G401 (cell line): ENCODE results near the gene AKT2. TPM values are rescaled to one million over a fixed set of nuclear protein-coding genes. Genes with fewer than 3 reads are reported as not detected.
"Not testable (repeated sequence)": the region's sequence is repeated elsewhere in the genome, so short reads cannot be mapped to it uniquely, and the experiment has no call there.

ENCODE experiments used
- DNase-seq: peaks from one replicate; pipeline ENCODE4 v3.0.0-alpha.2; 2015; ENCODE audit warnings: low spot score
- in situ Hi-C: cut with HindIII; loops from 2 replicates; pipeline ENCODE4 v1.10.0; 2016; ENCODE audit warnings: low sequenced_read_pairs, mixed read lengths
- total RNA-seq: library from RNA; depleted of rRNA; stranded (reverse); fragments of >200 nt; shearing (Covaris generic); gene quantifications from 2 replicates; pipeline ENCODE4 v1.2.3, GENCODE V29; 2014; rRNA removed

Gene AKT2
- total RNA-seq: 71.8 and 73.5 TPM in 2 replicates

GRCh38 chr19:40284501-40285352, at the start of gene AKT2:
Gene AKT2, minus strand, starts transcription at chr19:40285345. Its CDS starts 20,078 bp downstream, at chr19:40265267.
- DNase-seq: no peak
- in situ Hi-C loops: no loop called here

- DNase-seq, in situ Hi-C loops: not testable (repeated sequence)
Measured at GRCh38 chr19:40333083-40333482, 47.9 kb upstream of the AKT2 start.

- in situ Hi-C loops: no loop called here
- no peak for DNase-seq
Measured at GRCh38 chr19:40332669-40333068, 47.5 kb upstream of the AKT2 start.

- in situ Hi-C loops: no loop called here
- no peak for DNase-seq
Measured at GRCh38 chr19:40331052-40331451, 45.9 kb upstream of the AKT2 start.

- in situ Hi-C loops: no loop called here
- DNase-seq: no peak
Measured at GRCh38 chr19:40326201-40326600, 41.1 kb upstream of the AKT2 start.

- in situ Hi-C loops: no loop called here
- DNase-seq: no peak
Measured at GRCh38 chr19:40323705-40324104, 38.6 kb upstream of the AKT2 start.

- in situ Hi-C loops: no loop called here
- no peak for DNase-seq
Measured at GRCh38 chr19:40322951-40323615, 37.9 kb upstream of the AKT2 start.

- DNase-seq: no peak
- in situ Hi-C loops: no loop called here
Measured at GRCh38 chr19:40322271-40322610, 37.1 kb upstream of the AKT2 start.

- no peak for DNase-seq
- in situ Hi-C loops: no loop called here
Measured at GRCh38 chr19:40321566-40322270, 36.6 kb upstream of the AKT2 start.

- in situ Hi-C loops: no loop called here
- no peak for DNase-seq
Measured at GRCh38 chr19:40321076-40321475, 35.9 kb upstream of the AKT2 start.

- in situ Hi-C loops: no loop called here
- DNase-seq: no peak
Measured at GRCh38 chr19:40320558-40320935, 35.4 kb upstream of the AKT2 start.

GRCh38 chr19:40317338-40317737, 32.2 kb upstream of the AKT2 start:
- DNase-seq: no peak
- in situ Hi-C loops: no loop called here

GRCh38 chr19:40315812-40316470, 30.8 kb upstream of the AKT2 start:
- no peak for DNase-seq
- in situ Hi-C loops: no loop called here

GRCh38 chr19:40314656-40315055, 29.5 kb upstream of the AKT2 start:
- DNase-seq: no peak
- in situ Hi-C loops: no loop called here

GRCh38 chr19:40313229-40313983, 28.3 kb upstream of the AKT2 start:
- no peak for DNase-seq
- in situ Hi-C loops: no loop called here

GRCh38 chr19:40312533-40312932, 27.4 kb upstream of the AKT2 start:
- in situ Hi-C loops: no loop called here
- DNase-seq: no peak

- in situ Hi-C loops: no loop called here
Measured at GRCh38 chr19:40309666-40310065, 24.5 kb upstream of the AKT2 start.

GRCh38 chr19:40305403-40305802, 20.3 kb upstream of the AKT2 start:
- DNase-seq: peak; percentile 87
- in situ Hi-C loops: no loop called here

More at GRCh38 chr19:40309666-40310065, 24.5 kb upstream of the AKT2 start:
- no peak for DNase-seq

GRCh38 chr19:40304306-40304705, 19.2 kb upstream of the AKT2 start:
- in situ Hi-C loops: no loop called here

More at GRCh38 chr19:40304306-40304705, 19.2 kb upstream of the AKT2 start:
- no peak for DNase-seq
